A673 (cell line): ENCODE results near the gene GBE1. TPM values are rescaled to one million over a fixed set of nuclear protein-coding genes. Genes with fewer than 3 reads are reported as not detected.

Experiments used
- BruUV-seq: library from RNA; stranded (reverse); fragments of 400-500 nt; replicated peaks from 2 replicates; lab custom pipeline; 2021; lab: Mats Ljungman, UMichigan
- CTCF ChIA-PET: fragments of 300-600 bp; sonication (Branson Sonifier 250); formaldehyde crosslinking; loops from one replicate; lab custom pipeline; 2022; ENCODE audit warnings: antibody characterized with exemption; lab: Charles Lee
- POLR2A ChIA-PET: fragments of 300-600 bp; sonication (Branson Sonifier 250); formaldehyde crosslinking; loops from one replicate; lab custom pipeline; 2022; ENCODE audit warnings: antibody characterized with exemption; ENCODE audit not compliant: low non-redundant PET; lab: Charles Lee
- DNase-seq: peaks from one replicate; pipeline ENCODE4 v3.0.0-alpha.2; 2015; ENCODE audit warnings: low spot score
- H3K27ac ChIP-seq: fragments of 200-600 bp; sonication (generic); 2 replicates; pipeline ENCODE4 v1.5.1; 2016; ENCODE audit warnings: mixed run types, low read depth, mild to moderate bottlenecking, mixed read lengths, antibody characterized with exemption, low read length; ENCODE audit not compliant: poor library complexity, severe bottlenecking
- H3K27me3 ChIP-seq: fragments of 200-600 bp; sonication (generic); replicated peaks from 2 replicates; pipeline ENCODE4 v1.6.1; 2017; ENCODE audit warnings: mixed run types, low read depth, mild to moderate bottlenecking, mixed read lengths, antibody characterized with exemption, low read length; ENCODE audit not compliant: insufficient read depth, poor library complexity
- H3K36me3 ChIP-seq: fragments of 200-600 bp; sonication (generic); 2 replicates; pipeline ENCODE4 v1.6.1; 2016; ENCODE audit warnings: mixed run types, mild to moderate bottlenecking, mixed read lengths, antibody characterized with exemption, low read length; ENCODE audit not compliant: insufficient read depth, poor library complexity, severe bottlenecking
- H3K4me1 ChIP-seq: fragments of 200-600 bp; sonication (generic); 2 replicates; pipeline ENCODE4 v1.6.1; 2017; ENCODE audit warnings: mixed run types, mild to moderate bottlenecking, mixed read lengths, antibody characterized with exemption, low read length; ENCODE audit not compliant: insufficient read depth, poor library complexity, severe bottlenecking
- H3K4me3 ChIP-seq: fragments of 200-600 bp; sonication (generic); 2 replicates; pipeline ENCODE4 v1.5.1; 2016; ENCODE audit warnings: low read depth, mixed run types, mild to moderate bottlenecking, mixed read lengths, low read length; ENCODE audit not compliant: poor library complexity, severe bottlenecking
- H3K9me3 ChIP-seq: fragments of 200-600 bp; sonication (generic); 2 replicates; pipeline ENCODE4 v1.6.1; 2016; ENCODE audit warnings: mixed run types, low read depth, mild to moderate bottlenecking, mixed read lengths, antibody characterized with exemption, low read length; ENCODE audit not compliant: poor library complexity, severe bottlenecking
- EZH2 ChIP-seq: fragments of 200-600 bp; sonication (generic); IDR thresholded peaks from 2 replicates; pipeline ENCODE4 v1.6.1; 2017; ENCODE audit warnings: borderline replicate concordance, low read depth, mild to moderate bottlenecking, mixed read lengths, antibody characterized with exemption, low read length; ENCODE audit not compliant: poor library complexity, severe bottlenecking
- intact Hi-C: fragments of 100-400 bp; cut with micrococcal nuclease; formaldehyde crosslinking; loops from one replicate; pipeline ENCODE4 v1.10.0; 2022; ENCODE audit not compliant: unreplicated experiment
- total RNA-seq: library from RNA; stranded (reverse); gene quantifications from 2 replicates; pipeline ENCODE4 v1.2.3, GENCODE V29; 2021
- TF ChIP-seq, protein P1 (sequence below): fragments of 300-800, 200-600 bp; sonication (generic); conservative IDR thresholded peaks from 2 replicates; pipeline ENCODE4 v1.5.1; 2017; ENCODE audit warnings: low read depth, mild to moderate bottlenecking, antibody characterized with exemption, low read length, moderate library complexity, mixed read lengths

GBE1 gene
- total RNA-seq, 1 experiment from 2014 or later = 8.2 TPM

DNA sequence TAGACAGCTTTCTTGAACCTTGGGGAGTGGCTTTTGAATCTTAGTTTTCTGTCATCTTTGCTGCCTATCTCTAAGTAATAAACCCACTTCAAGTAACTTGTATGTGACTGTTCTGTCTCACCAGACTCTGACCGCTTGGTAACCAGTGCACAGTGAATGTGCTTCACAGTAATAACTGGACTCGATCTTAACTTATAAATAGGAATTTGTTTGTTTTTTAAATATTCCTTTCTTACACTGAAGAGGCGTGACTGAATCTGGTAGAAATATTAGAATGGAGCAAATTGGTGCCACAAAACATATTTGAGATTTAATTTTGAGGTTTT is 318.0 kb downstream of the GBE1 start:
- H3K27me3 ChIP-seq = no peaks in the 10 kb centered on the region
- ChIA-PET CTCF (no interaction called here), POLR2A (no interaction called here)
- no peaks in the 10 kb centered on the region for H3K36me3 ChIP-seq
- intact Hi-C loops = no loop called here
- TF ChIP-seq, protein P1, sequence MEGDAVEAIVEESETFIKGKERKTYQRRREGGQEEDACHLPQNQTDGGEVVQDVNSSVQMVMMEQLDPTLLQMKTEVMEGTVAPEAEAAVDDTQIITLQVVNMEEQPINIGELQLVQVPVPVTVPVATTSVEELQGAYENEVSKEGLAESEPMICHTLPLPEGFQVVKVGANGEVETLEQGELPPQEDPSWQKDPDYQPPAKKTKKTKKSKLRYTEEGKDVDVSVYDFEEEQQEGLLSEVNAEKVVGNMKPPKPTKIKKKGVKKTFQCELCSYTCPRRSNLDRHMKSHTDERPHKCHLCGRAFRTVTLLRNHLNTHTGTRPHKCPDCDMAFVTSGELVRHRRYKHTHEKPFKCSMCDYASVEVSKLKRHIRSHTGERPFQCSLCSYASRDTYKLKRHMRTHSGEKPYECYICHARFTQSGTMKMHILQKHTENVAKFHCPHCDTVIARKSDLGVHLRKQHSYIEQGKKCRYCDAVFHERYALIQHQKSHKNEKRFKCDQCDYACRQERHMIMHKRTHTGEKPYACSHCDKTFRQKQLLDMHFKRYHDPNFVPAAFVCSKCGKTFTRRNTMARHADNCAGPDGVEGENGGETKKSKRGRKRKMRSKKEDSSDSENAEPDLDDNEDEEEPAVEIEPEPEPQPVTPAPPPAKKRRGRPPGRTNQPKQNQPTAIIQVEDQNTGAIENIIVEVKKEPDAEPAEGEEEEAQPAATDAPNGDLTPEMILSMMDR = no peak
- TF ChIP-seq EZH2 = no peak
- no peak overlapping the region for H3K4me3 ChIP-seq
- no peak for DNase-seq
- H3K4me1 ChIP-seq = no peaks in the 10 kb centered on the region
- BruUV-seq = no TSS peak
- H3K27ac ChIP-seq = no peak overlapping the region
- no peaks in the 10 kb centered on the region for H3K9me3 ChIP-seq

GRCh38 chr3:81442758-81443456 is 318.5 kb downstream of the GBE1 start:
- Histone ChIP-seq H3K4me1 (no peaks in the 10 kb centered on the region), H3K27ac (no peak overlapping the region), H3K4me3 (no peak overlapping the region), H3K9me3 (no peaks in the 10 kb centered on the region), H3K27me3 (no peaks in the 10 kb centered on the region), H3K36me3 (no peaks in the 10 kb centered on the region)
- ChIA-PET POLR2A (no interaction called here), CTCF (no interaction called here)
- DNase-seq = no peak
- intact Hi-C loops = no loop called here
- no peak for TF ChIP-seq EZH2
- TF ChIP-seq, protein P1 = no peak
- BruUV-seq = no TSS peak

DNA sequence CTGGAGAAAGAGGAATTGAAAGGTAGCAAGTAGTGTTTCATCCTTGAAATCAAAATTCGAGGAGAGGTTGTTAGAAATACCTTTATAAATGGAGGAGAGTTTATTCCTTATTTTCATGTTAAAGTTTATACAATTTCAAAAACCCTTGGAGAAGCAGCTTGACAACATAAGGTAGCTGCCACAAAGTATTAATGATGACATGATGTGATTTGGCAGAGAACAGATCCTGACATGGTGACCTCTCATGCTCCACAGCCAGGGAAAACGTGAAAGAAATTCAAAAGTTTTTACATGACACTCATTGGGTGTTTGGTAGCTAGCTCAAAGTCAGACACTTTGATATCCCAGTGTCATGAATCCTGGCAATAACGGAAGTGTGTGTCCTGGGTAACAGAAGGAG is 320.8 kb downstream of the GBE1 start:
- CTCF ChIA-PET = no interaction called here
- no peak for DNase-seq
- POLR2A ChIA-PET = no interaction called here
- no TSS peak for BruUV-seq
- intact Hi-C loops = no loop called here
- Histone ChIP-seq H3K36me3 (no peaks in the 10 kb centered on the region), H3K9me3 (no peaks in the 10 kb centered on the region), H3K4me1 (no peaks in the 10 kb centered on the region), H3K27ac (no peak overlapping the region), H3K27me3 (no peaks in the 10 kb centered on the region), H3K4me3 (no peak overlapping the region)
- TF ChIP-seq, protein P1 = no peak
- TF ChIP-seq EZH2 = no peak
